Measurements from ENCODE around the gene ZNF672.

ZNF672 gene

DNA sequence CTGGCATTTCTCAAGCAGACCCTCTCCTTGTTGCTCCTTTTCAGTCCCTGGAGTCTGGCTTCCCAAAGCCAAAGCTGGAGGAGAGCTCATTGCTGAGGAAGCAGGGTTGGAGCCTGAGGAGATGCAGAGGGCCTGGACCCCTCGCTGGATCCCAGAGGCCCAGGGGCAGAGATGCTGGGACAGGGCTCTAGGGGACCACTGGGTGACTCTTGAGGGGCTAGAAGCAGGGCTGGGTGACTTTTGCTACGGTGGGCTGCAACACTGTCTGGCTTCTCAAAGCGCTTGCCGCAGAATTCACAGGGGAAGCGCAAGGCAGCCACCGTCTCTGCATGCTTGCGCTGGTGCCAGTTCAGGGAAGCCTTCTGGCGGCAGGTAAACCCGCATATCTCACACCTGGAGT, 12.1 kb downstream of the ZNF672 start:
- TF ChIP-seq, protein P1, sequence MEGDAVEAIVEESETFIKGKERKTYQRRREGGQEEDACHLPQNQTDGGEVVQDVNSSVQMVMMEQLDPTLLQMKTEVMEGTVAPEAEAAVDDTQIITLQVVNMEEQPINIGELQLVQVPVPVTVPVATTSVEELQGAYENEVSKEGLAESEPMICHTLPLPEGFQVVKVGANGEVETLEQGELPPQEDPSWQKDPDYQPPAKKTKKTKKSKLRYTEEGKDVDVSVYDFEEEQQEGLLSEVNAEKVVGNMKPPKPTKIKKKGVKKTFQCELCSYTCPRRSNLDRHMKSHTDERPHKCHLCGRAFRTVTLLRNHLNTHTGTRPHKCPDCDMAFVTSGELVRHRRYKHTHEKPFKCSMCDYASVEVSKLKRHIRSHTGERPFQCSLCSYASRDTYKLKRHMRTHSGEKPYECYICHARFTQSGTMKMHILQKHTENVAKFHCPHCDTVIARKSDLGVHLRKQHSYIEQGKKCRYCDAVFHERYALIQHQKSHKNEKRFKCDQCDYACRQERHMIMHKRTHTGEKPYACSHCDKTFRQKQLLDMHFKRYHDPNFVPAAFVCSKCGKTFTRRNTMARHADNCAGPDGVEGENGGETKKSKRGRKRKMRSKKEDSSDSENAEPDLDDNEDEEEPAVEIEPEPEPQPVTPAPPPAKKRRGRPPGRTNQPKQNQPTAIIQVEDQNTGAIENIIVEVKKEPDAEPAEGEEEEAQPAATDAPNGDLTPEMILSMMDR (IDR thresholded peaks at IDR 0.05; ENCODE audit: insufficient read depth, low read length, poor library complexity, severe bottlenecking), result no peak
- no peak overlapping the region for H3K4me3 ChIP-seq (replicated peaks; ENCODE audit: low read depth, low read length)
- peaks cover 59% of the 10 kb centered on the region for H3K36me3 ChIP-seq (ENCODE audit: control insufficient read depth, insufficient read depth, low read length)
- H3K27me3 ChIP-seq (replicated peaks; ENCODE audit: control insufficient read depth, insufficient read depth, low read length), result no peaks in the 10 kb centered on the region
- no peak for DNase-seq (ENCODE audit: extremely low read depth, insufficient read length)

DNA sequence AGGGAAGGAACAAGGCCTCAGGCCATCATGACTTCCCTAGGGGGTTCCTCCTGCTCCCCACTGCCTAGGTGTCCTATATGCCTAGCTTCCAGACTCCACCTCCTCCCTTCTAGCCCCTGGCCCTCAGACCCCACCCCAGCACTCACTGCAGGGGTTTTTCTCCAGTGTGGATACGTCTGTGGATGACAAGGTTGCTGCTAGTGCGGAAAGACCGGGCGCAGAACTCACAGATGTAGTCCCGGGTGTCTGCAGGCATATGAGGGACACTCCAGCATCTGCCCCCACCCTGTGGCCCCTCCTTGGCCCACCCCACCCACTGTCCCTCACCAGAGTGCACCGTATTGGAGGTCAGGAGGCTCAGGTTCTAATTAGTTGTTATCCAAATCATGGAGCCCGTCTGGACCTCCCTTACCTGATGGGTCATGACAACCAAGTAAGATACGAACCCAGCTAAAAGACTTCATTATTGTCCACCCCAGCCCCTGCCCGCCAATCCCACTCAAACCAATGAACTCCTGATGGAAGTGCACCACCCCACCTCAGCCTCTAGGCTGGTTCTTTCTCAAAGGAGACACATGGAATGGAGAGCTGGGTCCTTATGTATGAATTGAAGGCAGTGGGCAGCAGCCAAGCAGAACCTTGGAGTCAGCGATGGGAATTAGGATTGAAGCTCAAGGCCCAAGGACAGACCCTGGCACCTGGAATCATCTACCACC, 12.7 kb downstream of the ZNF672 start:
- Histone ChIP-seq H3K27me3 (replicated peaks; ENCODE audit: control insufficient read depth, insufficient read depth, low read length) (no peaks in the 10 kb centered on the region), H3K4me3 (replicated peaks; ENCODE audit: low read depth, low read length) (no peak overlapping the region), H3K36me3 (ENCODE audit: control insufficient read depth, insufficient read depth, low read length) (peaks cover 63% of the 10 kb centered on the region)
- TF ChIP-seq, protein P1 (IDR thresholded peaks at IDR 0.05; ENCODE audit: insufficient read depth, low read length, poor library complexity, severe bottlenecking), result no peak
- DNase-seq (ENCODE audit: extremely low read depth, insufficient read length), result no peak

DNA sequence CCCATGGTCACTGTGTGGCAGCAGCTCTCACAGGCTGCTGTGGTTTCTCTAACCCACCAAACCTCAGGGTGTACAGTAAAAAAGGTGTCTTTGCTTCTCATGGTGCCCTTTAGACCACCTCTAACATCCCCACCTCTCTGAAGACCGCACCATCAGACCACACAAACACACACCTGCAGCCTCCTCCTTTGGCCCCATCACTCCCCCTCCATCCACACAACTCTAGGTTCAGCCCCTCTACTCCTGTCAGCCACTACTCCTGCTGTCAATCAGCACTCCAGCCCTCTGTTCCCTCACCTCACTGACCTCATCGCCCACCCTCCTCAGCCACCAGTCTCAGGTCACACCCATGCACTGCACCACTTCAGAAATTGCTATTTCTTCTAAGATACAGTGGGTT, 13.4 kb downstream of the ZNF672 start:
- TF ChIP-seq, protein P1 (IDR thresholded peaks at IDR 0.05; ENCODE audit: insufficient read depth, low read length, poor library complexity, severe bottlenecking), result no peak
- H3K4me3 ChIP-seq (replicated peaks; ENCODE audit: low read depth, low read length), result no peak overlapping the region
- no peaks in the 10 kb centered on the region for H3K27me3 ChIP-seq (replicated peaks; ENCODE audit: control insufficient read depth, insufficient read depth, low read length)
- DNase-seq (ENCODE audit: extremely low read depth, insufficient read length), result no peak
- H3K36me3 ChIP-seq (ENCODE audit: control insufficient read depth, insufficient read depth, low read length), result peaks cover 59% of the 10 kb centered on the region

DNA sequence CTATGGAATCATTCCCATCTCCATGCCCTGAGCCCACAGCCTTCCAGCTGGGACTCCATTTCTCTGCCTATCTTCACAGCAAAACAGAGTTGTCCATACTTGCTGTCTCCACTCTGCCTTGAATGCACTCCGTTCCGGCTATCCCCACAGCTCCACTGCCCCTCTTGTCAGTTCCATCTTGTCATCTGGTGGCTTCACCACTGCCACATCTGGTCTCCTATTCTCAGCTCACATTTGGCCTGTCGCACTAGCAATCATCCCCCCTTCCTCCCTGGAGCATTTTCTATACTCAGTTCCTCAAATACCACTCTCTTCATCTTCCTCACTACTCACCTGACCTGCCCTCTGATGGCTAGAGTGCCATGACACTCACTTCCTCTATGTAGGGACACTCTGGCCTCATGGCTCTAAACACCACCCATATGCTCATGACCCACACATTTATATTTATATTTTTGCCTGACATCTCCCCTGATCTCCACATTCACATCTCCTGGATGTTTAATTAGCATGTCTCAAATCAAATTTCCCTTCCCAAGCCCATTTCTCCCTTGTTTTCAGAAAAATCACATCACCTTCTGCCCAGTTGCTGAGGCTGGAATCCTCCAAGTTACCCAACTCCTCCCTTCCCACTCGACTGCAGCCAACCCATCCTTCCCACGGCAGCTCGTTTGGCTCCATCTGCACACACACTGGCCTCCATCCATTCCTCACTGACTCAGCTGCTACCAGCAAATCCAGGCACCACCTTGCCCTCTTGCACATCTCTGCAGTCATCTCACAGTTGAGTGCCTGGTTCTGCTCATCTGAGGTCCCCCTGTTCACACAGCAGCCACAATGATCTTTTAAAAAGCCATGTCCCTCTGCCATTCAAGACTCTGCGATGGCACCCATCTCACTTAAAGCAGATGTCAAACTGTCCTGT, 14.7 kb downstream of the ZNF672 start:
- H3K36me3 ChIP-seq (ENCODE audit: control insufficient read depth, insufficient read depth, low read length), result peaks cover 52% of the 10 kb centered on the region
- TF ChIP-seq, protein P1 (IDR thresholded peaks at IDR 0.05; ENCODE audit: insufficient read depth, low read length, poor library complexity, severe bottlenecking), result no peak
- DNase-seq (ENCODE audit: extremely low read depth, insufficient read length), result no peak

DNA sequence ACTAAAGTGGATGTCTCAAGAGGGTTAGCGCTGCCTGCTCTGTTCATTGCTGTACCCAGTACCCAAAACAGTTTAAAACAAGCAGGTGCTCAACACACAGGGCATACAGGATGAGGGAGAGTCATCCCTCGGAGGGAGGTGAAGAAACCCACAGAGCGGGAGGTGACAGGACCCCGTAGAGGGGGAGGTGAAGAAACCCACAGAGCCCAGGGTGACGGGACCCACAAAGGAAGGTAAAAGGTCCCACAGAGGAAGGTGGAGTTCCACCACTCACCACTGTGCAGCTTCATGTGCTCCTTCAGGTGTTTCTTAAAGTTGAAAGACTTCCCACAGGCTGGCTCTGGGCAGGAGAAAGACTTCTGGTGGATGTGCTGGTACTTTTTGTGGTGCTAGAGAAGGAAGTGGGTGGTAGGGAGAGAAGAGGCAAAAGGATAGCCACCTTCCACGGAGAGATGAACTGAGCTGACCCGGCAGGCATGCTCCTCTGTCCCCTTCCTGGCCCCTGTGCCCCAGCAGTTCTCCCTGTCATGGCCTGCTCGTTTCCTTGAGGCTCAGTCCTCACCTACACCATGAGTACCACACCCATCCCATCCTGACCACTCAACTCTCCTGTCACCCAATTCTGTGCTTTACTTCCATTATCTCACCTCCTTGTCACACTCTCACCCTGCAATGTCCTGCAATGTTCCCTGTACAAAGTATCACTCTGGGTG, 15.8 kb downstream of the ZNF672 start:
- TF ChIP-seq, protein P1 (IDR thresholded peaks at IDR 0.05; ENCODE audit: insufficient read depth, low read length, poor library complexity, severe bottlenecking), result no peak
- Histone ChIP-seq H3K4me3 (replicated peaks; ENCODE audit: low read depth, low read length) (no peak overlapping the region), H3K27me3 (replicated peaks; ENCODE audit: control insufficient read depth, insufficient read depth, low read length) (no peaks in the 10 kb centered on the region), H3K36me3 (ENCODE audit: control insufficient read depth, insufficient read depth, low read length) (peaks cover 43% of the 10 kb centered on the region)
- DNase-seq (ENCODE audit: extremely low read depth, insufficient read length), result no peak

More for the DNA sequence above, 14.7 kb downstream of the ZNF672 start:
- no peaks in the 10 kb centered on the region for H3K27me3 ChIP-seq (replicated peaks; ENCODE audit: control insufficient read depth, insufficient read depth, low read length)
- no peak overlapping the region for H3K4me3 ChIP-seq (replicated peaks; ENCODE audit: low read depth, low read length)
